Measurements from ENCODE around the gene ZC3H13. TPM values are rescaled to one million over a fixed set of nuclear protein-coding genes. Genes with fewer than 3 reads are reported as not detected.

ZC3H13 gene
- total RNA-seq, 1 donor: 21.2 TPM

DNA sequence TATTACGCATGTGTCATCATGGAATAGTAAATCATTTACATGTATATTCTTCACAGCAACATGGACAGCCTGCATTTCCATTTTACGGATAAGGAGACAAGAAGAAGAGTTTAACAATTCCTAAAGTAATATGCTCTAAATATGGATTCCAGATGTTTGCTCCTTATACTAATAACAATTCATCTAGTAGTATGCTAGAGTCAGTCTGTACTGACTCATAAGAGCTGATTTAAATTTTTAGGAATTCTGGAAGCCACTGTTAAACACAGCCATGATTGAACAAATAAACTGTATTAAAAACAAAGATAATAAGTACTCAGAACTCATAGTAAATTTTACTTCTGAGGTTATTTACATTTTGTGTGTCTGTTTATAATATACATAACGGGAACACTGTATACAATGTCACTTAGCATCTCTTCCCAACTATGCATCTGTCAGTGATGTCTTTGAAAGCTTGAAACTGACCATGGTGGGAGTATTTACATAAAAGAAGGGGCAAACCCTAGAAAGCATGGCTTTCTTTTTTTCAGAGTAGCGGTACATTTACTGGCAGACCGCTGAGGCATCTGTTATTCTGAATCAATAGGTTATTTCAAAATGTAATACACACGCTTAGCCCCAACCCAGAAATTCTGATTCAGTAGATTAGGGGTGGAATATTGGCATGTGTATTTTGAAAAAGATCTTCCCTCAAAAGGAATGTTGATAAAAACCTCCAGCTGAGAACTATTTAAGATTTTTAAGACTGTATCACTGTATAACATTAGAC lies 12.9 kb downstream of the ZC3H13 start:
- no peak overlapping the region for H3K4me3 ChIP-seq (ENCODE audit: low read depth, low read length)
- peak; percentile 31 for DNase-seq (ENCODE audit: low read depth)
- TF ChIP-seq, protein P1, sequence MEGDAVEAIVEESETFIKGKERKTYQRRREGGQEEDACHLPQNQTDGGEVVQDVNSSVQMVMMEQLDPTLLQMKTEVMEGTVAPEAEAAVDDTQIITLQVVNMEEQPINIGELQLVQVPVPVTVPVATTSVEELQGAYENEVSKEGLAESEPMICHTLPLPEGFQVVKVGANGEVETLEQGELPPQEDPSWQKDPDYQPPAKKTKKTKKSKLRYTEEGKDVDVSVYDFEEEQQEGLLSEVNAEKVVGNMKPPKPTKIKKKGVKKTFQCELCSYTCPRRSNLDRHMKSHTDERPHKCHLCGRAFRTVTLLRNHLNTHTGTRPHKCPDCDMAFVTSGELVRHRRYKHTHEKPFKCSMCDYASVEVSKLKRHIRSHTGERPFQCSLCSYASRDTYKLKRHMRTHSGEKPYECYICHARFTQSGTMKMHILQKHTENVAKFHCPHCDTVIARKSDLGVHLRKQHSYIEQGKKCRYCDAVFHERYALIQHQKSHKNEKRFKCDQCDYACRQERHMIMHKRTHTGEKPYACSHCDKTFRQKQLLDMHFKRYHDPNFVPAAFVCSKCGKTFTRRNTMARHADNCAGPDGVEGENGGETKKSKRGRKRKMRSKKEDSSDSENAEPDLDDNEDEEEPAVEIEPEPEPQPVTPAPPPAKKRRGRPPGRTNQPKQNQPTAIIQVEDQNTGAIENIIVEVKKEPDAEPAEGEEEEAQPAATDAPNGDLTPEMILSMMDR (IDR thresholded peaks at IDR 0.05; ENCODE audit: insufficient read depth, low read depth, low read length): no peak

DNA sequence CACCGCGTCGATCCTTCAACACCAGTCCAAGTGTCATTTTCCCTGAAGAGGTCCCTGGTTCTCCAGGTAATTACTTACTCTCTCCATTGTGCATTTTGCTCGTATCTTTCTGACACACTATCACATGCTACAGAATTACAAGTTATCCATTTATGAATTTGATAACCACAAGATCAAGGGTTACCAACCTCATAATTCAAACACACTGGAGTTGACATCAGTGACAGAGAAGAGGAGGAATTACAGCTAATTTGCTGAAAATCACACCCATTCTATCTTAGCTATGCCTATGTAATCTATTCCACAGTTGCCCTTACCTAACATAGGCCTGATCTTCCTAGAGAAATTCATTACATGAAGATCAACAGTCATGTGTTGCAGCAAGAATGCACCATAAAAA lies 14.2 kb downstream of the ZC3H13 start:
- no peak for DNase-seq (ENCODE audit: low read depth)
- no peak overlapping the region for H3K4me3 ChIP-seq (ENCODE audit: low read depth, low read length)
- TF ChIP-seq, protein P1 (IDR thresholded peaks at IDR 0.05; ENCODE audit: insufficient read depth, low read depth, low read length): no peak

DNA sequence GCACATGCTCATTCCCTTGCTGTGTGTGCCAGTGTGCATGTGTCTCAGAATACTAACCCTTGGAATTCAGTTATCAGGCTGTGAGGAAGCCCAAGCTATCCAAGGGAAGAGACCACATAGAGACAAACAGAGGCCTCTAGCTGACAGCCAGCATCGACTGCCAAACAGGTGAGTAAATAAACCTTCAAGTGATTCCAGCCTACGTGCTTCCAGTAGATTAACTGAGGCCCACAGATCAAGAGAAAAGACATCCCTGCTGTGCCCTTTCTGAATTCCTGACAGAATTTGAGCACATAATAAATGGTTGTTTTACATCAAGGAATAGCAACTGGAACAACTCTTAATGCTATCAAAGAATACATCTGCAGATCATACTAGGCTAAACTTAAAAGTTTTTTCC lies 17.5 kb downstream of the ZC3H13 start:
- TF ChIP-seq, protein P1 (IDR thresholded peaks at IDR 0.05; ENCODE audit: insufficient read depth, low read depth, low read length): no peak
- no peak for DNase-seq (ENCODE audit: low read depth)
- H3K4me3 ChIP-seq (ENCODE audit: low read depth, low read length): no peak overlapping the region

DNA sequence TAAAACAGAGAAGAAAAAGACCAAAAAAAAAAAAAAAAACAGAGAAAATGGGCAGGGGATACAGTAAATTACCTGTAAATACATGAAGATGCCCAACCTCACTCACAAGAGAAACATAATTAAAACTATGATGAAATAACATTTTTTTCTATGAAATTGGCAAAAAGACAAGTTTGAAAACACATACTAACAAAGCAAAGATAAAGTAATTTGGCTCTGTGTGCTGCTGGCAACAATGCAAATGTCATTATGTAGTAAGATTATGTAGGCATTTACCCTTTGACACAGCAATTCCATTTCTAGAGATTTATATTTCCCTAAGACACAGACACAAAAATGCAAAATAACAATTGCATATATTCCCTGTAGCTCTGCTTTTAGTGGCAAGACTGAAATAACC lies 20.2 kb downstream of the ZC3H13 start:
- TF ChIP-seq, protein P1 (IDR thresholded peaks at IDR 0.05; ENCODE audit: insufficient read depth, low read depth, low read length): no peak
- H3K4me3 ChIP-seq (ENCODE audit: low read depth, low read length): no peak overlapping the region
- peak; percentile 16 for DNase-seq (ENCODE audit: low read depth)

DNA sequence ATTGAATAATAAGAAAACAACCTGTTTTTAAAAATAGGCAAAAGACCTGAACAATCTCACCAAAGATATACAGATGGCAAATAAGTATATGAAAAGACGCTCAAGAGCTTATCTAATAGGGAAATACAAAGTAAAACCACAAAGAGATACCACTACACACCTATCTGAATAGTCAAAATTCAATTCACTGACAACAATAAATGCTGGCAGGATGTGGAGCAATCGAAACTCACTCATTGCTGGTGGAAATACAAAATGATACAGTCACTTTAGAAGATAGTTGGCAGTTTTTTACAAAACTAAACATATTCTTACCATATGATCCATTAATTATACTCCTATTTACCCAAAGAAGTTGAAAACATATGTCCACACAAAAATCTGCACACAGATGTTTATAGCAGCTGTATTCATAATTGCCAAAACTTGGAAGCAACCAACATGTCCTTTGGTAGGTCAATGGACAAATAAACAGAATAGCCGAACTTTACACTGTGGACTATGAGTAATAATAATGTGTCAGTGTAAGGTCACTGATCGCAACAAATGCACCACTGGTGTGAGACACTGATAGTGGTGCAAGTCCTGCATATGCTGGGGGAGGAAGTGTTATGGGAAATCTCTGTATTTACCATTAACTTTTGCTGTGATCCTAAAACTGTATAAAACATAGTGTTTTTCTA lies 20.8 kb downstream of the ZC3H13 start:
- TF ChIP-seq, protein P1 (IDR thresholded peaks at IDR 0.05; ENCODE audit: insufficient read depth, low read depth, low read length): no peak
- DNase-seq (ENCODE audit: low read depth): peak; percentile 54

DNA sequence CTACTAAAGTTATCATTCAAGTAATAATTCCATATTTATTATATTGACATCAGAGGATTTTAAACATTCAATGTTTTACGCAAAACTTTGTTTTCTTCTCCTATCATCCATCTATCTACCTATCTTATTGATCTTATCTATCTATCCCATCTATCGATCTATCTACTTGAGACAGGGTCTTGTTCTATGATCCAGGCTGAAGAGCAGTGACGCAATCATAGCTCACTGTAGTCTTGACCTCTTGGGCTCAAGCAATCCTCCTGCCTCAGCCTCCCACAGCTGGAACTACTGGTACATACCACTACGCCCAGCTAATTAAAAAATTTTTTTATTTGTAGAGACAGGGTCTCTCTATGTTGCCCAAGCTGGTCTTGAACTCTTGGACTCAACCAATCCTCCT lies 27.4 kb downstream of the ZC3H13 start:
- DNase-seq (ENCODE audit: low read depth): no peak
- TF ChIP-seq, protein P1 (IDR thresholded peaks at IDR 0.05; ENCODE audit: insufficient read depth, low read depth, low read length): no peak
- no peak overlapping the region for H3K4me3 ChIP-seq (ENCODE audit: low read depth, low read length)

More for the DNA sequence above, 20.8 kb downstream of the ZC3H13 start:
- H3K4me3 ChIP-seq (ENCODE audit: low read depth, low read length): no peak overlapping the region
